Stimulated activated CD4-positive, alpha-beta T cell treated with anti-CD3 and anti-CD28 coated beads, TNF-alpha, amount 100 ng/mL, for 24 hours (primary cell): ENCODE measurements around the gene HHAT.

ENCODE experiments used
- DNase-seq, 3 experiments: peaks; one replicate each; pipeline ENCODE4 v3.0.0-alpha.2; 2020; ENCODE audit warnings: low read depth in 3 of 3

The HHAT gene

GRCh38 chr1:210684466-210685294 lies 356.0 kb downstream of the HHAT start:
- DNase-seq: no peak

GRCh38 chr1:210685295-210685650 lies 356.6 kb downstream of the HHAT start:
- DNase-seq: no peak

GRCh38 chr1:210686841-210687240 lies 358.1 kb downstream of the HHAT start:
- DNase-seq: no peak

DNA sequence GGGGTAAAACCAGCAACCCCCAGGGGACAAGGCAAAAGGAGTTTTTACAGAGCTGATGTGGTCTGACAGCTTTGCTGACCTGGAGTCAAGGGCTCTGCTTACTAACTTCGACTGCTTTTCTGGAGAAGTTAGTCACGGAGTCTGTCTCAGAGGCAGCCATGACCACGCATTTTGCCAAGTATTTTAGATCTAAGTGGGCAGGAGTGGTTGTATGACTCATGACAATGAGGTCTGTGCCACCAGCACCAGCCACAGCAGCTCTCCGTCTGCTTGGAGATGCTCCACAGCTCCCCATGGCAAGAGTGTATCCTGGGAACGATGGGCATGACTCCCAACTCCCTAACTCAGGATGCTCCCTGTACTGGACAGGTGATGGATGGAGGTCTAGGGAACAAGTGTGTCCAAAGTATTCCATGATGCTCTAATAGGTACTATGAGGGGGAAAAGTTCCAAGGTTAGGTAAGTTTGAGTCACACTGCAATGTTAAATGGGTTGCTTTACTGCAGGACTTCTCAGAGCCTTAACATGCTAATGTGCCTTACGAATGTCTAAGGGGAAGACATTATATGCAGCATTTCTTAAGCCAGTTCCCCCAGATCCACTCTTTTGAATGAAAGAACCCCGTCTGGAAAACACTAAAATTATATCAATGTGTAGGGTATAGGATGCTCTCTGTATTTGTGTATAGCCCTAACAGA lies 359.0 kb downstream of the HHAT start:
- no peak for DNase-seq

GRCh38 chr1:210688512-210689234 lies 360.0 kb downstream of the HHAT start:
- DNase-seq: no peak

GRCh38 chr1:210689826-210690225 lies 361.1 kb downstream of the HHAT start:
- DNase-seq: no peak

GRCh38 chr1:210690236-210690635 lies 361.5 kb downstream of the HHAT start:
- DNase-seq: no peak

DNA sequence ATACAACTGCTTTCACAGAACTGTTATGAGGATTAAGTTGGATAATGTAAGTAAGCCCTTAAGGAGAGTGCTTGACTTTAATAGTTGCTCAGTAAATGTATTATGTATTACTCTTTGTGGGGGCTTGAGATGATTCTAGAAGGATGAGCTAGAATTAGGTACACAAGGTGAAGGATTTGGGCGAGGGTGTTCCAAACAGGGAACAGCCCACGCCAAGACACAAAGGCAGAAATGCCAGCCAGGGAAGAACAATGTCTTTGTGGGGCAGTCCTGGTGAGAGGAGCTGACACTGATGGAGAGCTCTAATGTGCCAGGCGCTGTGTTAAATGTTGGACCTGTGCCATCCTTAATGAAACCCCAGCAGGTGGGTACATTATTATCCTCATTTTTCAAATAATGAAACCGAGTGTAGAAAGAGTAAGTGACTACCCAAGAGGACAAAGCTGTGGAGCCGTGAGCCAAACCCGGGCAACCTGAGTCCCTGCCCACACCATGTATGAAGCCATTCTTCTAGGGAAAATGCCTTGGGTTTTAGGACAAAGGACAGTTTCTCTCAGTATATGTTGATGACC lies 362.4 kb downstream of the HHAT start:
- no peak for DNase-seq

DNA sequence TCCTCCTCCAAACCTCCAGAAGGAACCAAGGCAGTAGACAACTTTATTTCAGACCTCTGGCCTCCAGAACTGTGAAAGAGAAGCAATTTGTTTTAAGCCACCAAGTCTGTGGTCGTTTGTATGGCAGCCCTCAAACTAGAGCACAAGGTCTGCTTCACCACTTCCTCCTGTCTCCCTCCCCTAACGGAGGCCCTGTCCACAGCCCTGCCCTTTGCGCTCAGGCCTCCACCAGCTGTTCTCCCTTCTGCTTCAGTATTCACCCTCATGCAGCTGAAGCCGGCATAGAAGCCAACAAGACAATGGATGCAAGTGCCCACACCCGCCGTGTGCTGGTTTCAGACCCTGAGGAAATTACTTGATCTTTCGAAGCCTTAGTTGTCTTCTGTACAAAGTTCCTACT lies 364.1 kb downstream of the HHAT start:
- DNase-seq: no peak

- no peak for DNase-seq
Measured at GRCh38 chr1:210695026-210695425, 366.3 kb downstream of the HHAT start.

DNA sequence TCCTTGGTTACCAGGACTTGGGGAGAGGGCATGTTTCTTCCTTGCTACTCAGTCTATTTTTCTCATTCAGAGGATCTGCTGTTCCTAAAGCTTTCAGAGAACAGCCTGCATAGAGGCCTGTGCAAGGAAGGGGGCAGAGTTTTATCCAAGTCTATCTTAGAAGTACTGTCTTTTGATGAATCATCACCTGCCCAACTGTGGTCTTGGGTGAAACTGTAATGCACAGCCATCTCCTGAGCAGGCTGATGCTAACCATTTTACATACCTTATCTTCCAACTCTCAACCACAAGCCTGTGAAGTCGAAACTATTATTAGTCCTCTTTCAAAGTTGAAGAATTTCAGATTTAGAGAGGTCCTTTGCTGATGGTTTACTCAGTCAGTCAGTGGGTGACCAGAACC lies 368.0 kb downstream of the HHAT start:
- no peak for DNase-seq

DNA sequence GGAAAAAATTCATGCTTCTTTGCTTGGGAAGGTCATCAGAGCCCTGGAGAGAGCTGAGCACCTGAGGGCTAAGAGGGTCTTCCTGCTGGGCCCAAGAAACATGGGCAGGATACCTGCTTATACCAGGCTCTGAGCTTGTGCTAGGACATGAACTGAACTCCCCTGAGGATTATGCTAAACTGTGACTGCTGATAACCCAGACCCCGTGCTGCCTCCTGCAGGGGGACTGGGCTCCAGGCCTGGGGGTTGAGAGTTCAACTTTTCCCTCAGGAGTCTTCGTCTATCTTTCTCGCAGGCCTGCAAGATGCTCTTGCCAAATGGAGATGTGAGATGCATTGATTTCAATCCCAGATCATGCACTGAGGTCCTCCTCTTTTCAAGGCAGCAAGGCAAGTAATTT lies 368.5 kb downstream of the HHAT start:
- no peak for DNase-seq

DNA sequence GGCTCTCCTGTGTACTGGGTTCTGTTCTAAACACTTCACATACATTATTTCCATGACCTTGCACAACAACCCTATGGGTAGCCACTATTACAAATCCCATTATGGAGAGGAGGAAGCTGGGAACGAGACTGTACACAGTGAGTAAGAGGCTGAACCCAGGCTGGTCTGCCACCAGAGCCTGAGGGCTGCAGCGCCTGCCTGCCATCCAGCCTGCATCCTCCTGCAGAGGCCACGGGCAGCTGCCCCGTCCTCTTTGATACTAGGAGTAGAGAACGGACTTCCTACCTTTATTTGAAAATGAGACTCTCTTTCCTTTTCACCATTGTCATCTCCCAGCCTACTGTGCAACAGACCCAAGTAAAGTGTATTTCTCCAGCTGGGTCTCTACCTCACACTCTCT lies 370.0 kb downstream of the HHAT start:
- no peak for DNase-seq

GRCh38 chr1:210700083-210700482 lies 371.4 kb downstream of the HHAT start:
- DNase-seq: no peak

- DNase-seq: no peak
Measured at GRCh38 chr1:210700511-210700910, 371.8 kb downstream of the HHAT start.

GRCh38 chr1:210702506-210702905 lies 373.8 kb downstream of the HHAT start:
- no peak for DNase-seq

DNA sequence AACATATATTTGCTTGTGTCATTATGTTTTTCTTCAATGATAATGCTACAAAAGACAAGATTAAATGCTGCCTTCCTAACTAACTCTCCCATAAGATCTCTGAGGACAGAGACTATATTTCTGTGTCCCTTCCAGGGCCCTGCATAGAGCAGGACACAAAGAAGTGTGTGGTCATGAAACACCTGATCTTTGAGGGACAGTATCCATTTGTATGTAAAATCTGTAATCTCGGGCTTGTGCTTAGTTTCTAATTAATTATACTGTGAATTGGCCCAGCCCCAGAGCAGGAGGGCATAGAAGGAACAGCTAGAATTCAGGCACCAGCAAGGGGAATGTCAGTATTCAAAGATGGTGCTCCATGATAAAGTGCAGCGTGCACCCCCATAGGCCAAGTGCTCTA lies 374.9 kb downstream of the HHAT start:
- DNase-seq: no peak

DNA sequence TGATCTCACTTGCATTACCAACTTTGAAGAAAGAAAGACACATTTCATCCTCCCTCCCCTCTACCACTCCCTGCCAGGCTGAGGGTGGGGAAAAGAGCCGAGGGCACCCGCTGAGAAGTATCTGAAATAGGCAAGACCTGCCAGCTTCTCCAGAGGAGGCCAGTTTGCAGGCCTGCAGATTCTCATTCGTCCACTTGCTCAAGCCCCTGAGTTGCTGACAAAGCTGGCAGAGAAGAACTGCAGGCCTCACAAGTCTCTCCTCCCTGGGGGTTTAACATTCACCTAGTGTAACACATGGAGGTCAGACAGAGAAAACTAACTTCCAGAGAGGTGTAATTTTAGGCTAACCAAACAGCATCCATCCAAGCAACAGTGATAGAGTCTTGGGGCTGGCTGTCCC lies 376.4 kb downstream of the HHAT start:
- no peak for DNase-seq

- DNase-seq: no peak
Measured at GRCh38 chr1:210706246-210706645, 377.5 kb downstream of the HHAT start.

DNA sequence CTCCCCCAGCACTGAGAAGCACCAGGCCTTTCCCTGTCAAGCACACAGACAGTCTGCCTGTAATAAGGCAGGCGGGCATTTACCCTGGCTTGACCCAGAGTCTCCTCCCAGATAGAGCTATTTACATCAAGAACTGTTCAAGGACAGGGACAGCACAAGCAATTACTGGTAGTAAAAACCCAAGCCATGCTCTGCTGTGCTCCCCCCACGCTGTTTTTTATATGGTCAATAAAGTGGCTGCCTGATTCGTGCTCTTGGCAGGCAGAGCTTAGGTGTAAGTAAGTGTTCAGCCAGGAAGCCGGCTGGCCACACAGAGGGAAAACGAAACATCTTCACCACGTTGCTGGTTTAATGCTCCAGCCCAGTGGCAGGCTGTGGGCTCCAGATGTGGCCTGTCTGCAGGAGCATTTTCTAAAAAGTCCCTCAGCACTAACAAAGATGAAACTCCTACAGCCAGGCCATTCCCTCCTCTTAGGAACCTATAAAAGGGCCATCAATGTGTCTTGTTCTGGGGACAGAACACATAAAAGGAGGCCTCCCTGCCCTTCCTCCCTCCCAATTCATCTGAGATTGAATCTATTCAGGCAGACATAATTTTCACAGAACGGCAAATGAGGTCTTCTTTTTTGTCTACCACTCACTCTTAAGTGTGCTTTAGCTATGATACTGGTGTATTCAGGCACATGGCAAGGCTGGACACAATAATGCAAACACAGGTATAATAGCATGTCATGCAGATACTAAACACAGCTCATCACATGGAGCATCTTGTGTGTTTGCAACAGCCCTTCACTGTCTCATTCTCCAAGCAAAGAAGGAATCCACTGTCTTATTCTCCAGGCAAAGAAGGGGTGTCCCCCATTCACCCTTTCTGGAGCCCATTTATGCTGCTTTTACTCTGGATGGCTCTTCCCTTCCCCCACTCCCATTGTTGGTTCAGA lies 378.9 kb downstream of the HHAT start:
- DNase-seq: no peak

GRCh38 chr1:210709701-210710100 lies 381.0 kb downstream of the HHAT start:
- no peak for DNase-seq
